ENCODE data around the gene LYST.

Gene LYST

GRCh38 chr1:235873045-235873444 lies 6.3 kb upstream of the LYST start:
- TF ChIP-seq TAF1 (IDR thresholded peaks at IDR 0.05; ENCODE audit: borderline replicate concordance, insufficient read depth, low read length) (no peak), SIN3A (IDR thresholded peaks at IDR 0.05; ENCODE audit: borderline replicate concordance, insufficient read depth, low read length) (no peak), REST (IDR thresholded peaks at IDR 0.05; ENCODE audit: insufficient read depth in 1 of 2, low read depth in 2 of 2, low read length in 2 of 2) (no peak), FOXP2 (optimal IDR thresholded peaks at IDR 0.05; ENCODE audit: borderline replicate concordance, extremely low read depth, extremely low read length, insufficient read depth) (no peak), POLR2AphosphoS5 (IDR thresholded peaks at IDR 0.05; ENCODE audit: low read depth, low read length) (no peak)

GRCh38 chr1:235872270-235872669 lies 5.6 kb upstream of the LYST start:
- TF ChIP-seq TAF1 (IDR thresholded peaks at IDR 0.05; ENCODE audit: borderline replicate concordance, insufficient read depth, low read length), result no peak

- TF ChIP-seq SIN3A (IDR thresholded peaks at IDR 0.05; ENCODE audit: borderline replicate concordance, insufficient read depth, low read length) (no peak), TAF1 (IDR thresholded peaks at IDR 0.05; ENCODE audit: borderline replicate concordance, insufficient read depth, low read length) (no peak), POLR2AphosphoS5 (IDR thresholded peaks at IDR 0.05; ENCODE audit: low read depth, low read length) (no peak), REST (IDR thresholded peaks at IDR 0.05; ENCODE audit: insufficient read depth in 1 of 2, low read depth in 2 of 2, low read length in 2 of 2) (no peak), FOXP2 (optimal IDR thresholded peaks at IDR 0.05; ENCODE audit: borderline replicate concordance, extremely low read depth, extremely low read length, insufficient read depth) (no peak)
Measured at GRCh38 chr1:235867903-235868469, 1.3 kb upstream of the LYST start.

- TF ChIP-seq SIN3A (IDR thresholded peaks at IDR 0.05; ENCODE audit: borderline replicate concordance, insufficient read depth, low read length) (no peak), TAF1 (IDR thresholded peaks at IDR 0.05; ENCODE audit: borderline replicate concordance, insufficient read depth, low read length) (0 out of 2 replicates have a peak, but pooled peaks have one; percentile 18), FOXP2 (optimal IDR thresholded peaks at IDR 0.05; ENCODE audit: borderline replicate concordance, extremely low read depth, extremely low read length, insufficient read depth) (peak; percentile 83), REST (IDR thresholded peaks at IDR 0.05; ENCODE audit: insufficient read depth in 1 of 2, low read depth in 2 of 2, low read length in 2 of 2) (no peak), POLR2AphosphoS5 (IDR thresholded peaks at IDR 0.05; ENCODE audit: low read depth, low read length) (peak; percentile 92)
Measured at GRCh38 chr1:235866913-235867845, 473 bp upstream of the LYST start.

- no peak for TF ChIP-seq FOXP2 (optimal IDR thresholded peaks at IDR 0.05; ENCODE audit: borderline replicate concordance, extremely low read depth, extremely low read length, insufficient read depth)
- no peak for TF ChIP-seq REST (IDR thresholded peaks at IDR 0.05; ENCODE audit: insufficient read depth in 1 of 2, low read depth in 2 of 2, low read length in 2 of 2)
- no peak for TF ChIP-seq TAF1 (IDR thresholded peaks at IDR 0.05; ENCODE audit: borderline replicate concordance, insufficient read depth, low read length)
- TF ChIP-seq POLR2AphosphoS5 (IDR thresholded peaks at IDR 0.05; ENCODE audit: low read depth, low read length), result no peak
- TF ChIP-seq SIN3A (IDR thresholded peaks at IDR 0.05; ENCODE audit: borderline replicate concordance, insufficient read depth, low read length), result no peak
Measured at GRCh38 chr1:235865565-235866204, 1.0 kb downstream of the LYST start.

Measured in PFSK-1 (cell line).